Hepatocyte (in vitro differentiated cells): ENCODE results near the gene COL21A1. TPM values are rescaled to one million over a fixed set of nuclear protein-coding genes. Genes with fewer than 3 reads are reported as not detected.

Experiments
- DNase-seq: peaks from one replicate; pipeline ENCODE4 v3.0.0-alpha.2; 2016; ENCODE audit warnings: low spot score
- H2AFZ ChIP-seq: fragments of 200-600 bp; sonication (generic); 2 replicates; pipeline ENCODE4 v1.6.0; 2016; ENCODE audit warnings: antibody characterized with exemption, mild to moderate bottlenecking
- H3K27ac ChIP-seq: fragments of 200-600 bp; sonication (generic); 2 replicates; pipeline ENCODE4 v1.5.1; 2016; ENCODE audit warnings: mild to moderate bottlenecking
- H3K27me3 ChIP-seq: fragments of 200-600 bp; sonication (generic); 2 replicates; pipeline ENCODE4 v1.6.1; 2016
- H3K36me3 ChIP-seq: fragments of 200-600 bp; sonication (generic); replicated peaks from 2 replicates; pipeline ENCODE4 v1.5.1; 2016; ENCODE audit warnings: low read depth; ENCODE audit not compliant: insufficient read depth
- H3K4me1 ChIP-seq: fragments of 200-600 bp; sonication (generic); 2 replicates; pipeline ENCODE4 v1.5.1; 2016; ENCODE audit warnings: mild to moderate bottlenecking, moderate library complexity; ENCODE audit not compliant: insufficient read depth
- H3K4me2 ChIP-seq: fragments of 200-600 bp; sonication (generic); 2 replicates; pipeline ENCODE4 v1.6.0; 2016
- H3K4me3 ChIP-seq: fragments of 200-600 bp; sonication (generic); 2 replicates; pipeline ENCODE4 v1.5.1; 2016; ENCODE audit warnings: mild to moderate bottlenecking
- H3K79me2 ChIP-seq: fragments of 200-600 bp; sonication (generic); 2 replicates; pipeline ENCODE4 v1.6.0; 2017; ENCODE audit warnings: mild to moderate bottlenecking
- H3K9me2 ChIP-seq: fragments of 200-600 bp; sonication (generic); replicated peaks from 2 replicates; pipeline ENCODE4 v1.6.0; 2017; ENCODE audit warnings: mild to moderate bottlenecking; ENCODE audit not compliant: insufficient read depth
- H3K9me3 ChIP-seq: fragments of 200-600 bp; sonication (generic); 2 replicates; pipeline ENCODE4 v1.5.1; 2016; ENCODE audit warnings: low read depth, mild to moderate bottlenecking
- H4K20me1 ChIP-seq: fragments of 200-600 bp; sonication (generic); 2 replicates; pipeline ENCODE4 v1.6.0; 2016; ENCODE audit warnings: mild to moderate bottlenecking; ENCODE audit not compliant: insufficient read depth, poor library complexity, severe bottlenecking
- EZH2 ChIP-seq: fragments of 200-600 bp; sonication (generic); IDR thresholded peaks from 2 replicates; pipeline ENCODE4 v1.6.1; 2016; ENCODE audit warnings: antibody characterized with exemption, mild to moderate bottlenecking, borderline replicate concordance
- EZH2phosphoT487 ChIP-seq: fragments of 200-600 bp; sonication (generic); IDR thresholded peaks from one replicate; pipeline ENCODE4 v1.6.1; 2018; ENCODE audit warnings: antibody characterized with exemption, mild to moderate bottlenecking, low read depth, moderate library complexity; ENCODE audit not compliant: unreplicated experiment, severe bottlenecking
- WGBS: methylation state at CpG from one replicate; pipeline ENCODE4 v1.1.6; 2016; ENCODE audit warnings: low lambda C conversion rate; ENCODE audit errors: missing lambda C conversion rate; 5-methylcytosine and 5-hydroxymethylcytosine counted together
- polyA plus RNA-seq: library from polyadenylated mRNA; unstranded; fragments of >200 nt; fragmentation: Nextera tagmentation; extraction: Ambion mirVana; gene quantifications from 2 replicates; pipeline ENCODE4 v1.2.1, GENCODE V29; 2016
- total RNA-seq: library from RNA; depleted of rRNA; stranded (reverse); fragments of >200 nt; gene quantifications from 2 replicates; pipeline ENCODE4 v1.2.3, GENCODE V29; 2014
- TF ChIP-seq, protein P1 (sequence below): fragments of 200-600 bp; sonication (generic); IDR thresholded peaks from 2 replicates; pipeline ENCODE4 v1.5.1; 2016; ENCODE audit warnings: antibody characterized with exemption, mild to moderate bottlenecking; ENCODE audit not compliant: poor library complexity

COL21A1 gene
- total and polyA plus RNA-seq, 2 experiments from 2014 or later, result 36.2 to 44.7 TPM

GRCh38 chr6:56168596-56168995 lies 78.8 kb downstream of the COL21A1 start:
- H3K4me2 ChIP-seq, result no peak overlapping the region
- H3K27me3 ChIP-seq, result no peaks in the 10 kb centered on the region
- no peak overlapping the region for H3K27ac ChIP-seq
- no peak for DNase-seq
- no peaks in the 10 kb centered on the region for H3K9me2 ChIP-seq
- H3K4me3 ChIP-seq, result no peak overlapping the region
- no peaks in the 10 kb centered on the region for H3K79me2 ChIP-seq
- TF ChIP-seq EZH2, result no peak
- no peak for TF ChIP-seq EZH2phosphoT487
- H4K20me1 ChIP-seq, result no peaks in the 10 kb centered on the region
- 35% methylated on average over 1 of the region's 1 CpG for WGBS
- no peaks in the 10 kb centered on the region for H3K4me1 ChIP-seq
- H3K9me3 ChIP-seq, result peaks cover 3% of the 10 kb centered on the region
- H2AFZ ChIP-seq, result no peak overlapping the region
- H3K36me3 ChIP-seq, result no peaks in the 10 kb centered on the region

DNA sequence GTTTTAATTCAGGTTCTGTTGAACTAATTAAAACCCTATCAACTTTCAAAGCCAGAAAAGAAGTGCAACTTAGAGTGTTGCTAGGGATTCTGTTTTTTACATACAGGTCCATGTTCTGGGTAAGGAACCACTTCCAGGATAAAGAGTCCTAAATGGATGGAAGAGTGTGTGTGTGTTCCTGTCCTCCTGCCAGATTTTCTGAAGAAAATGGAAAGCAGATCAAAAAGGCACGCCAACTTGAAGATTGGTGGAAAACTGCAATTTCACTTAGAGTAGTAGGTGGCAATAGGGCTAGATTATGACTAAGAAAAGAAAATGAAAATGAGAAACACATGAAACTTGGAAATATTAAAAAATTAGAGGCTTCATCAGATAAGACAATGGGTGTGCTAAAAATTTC lies 85.3 kb downstream of the COL21A1 start:
- Histone ChIP-seq H3K79me2 (no peaks in the 10 kb centered on the region), H2AFZ (no peak overlapping the region), H3K4me1 (no peaks in the 10 kb centered on the region), H3K27me3 (no peaks in the 10 kb centered on the region), H3K27ac (no peak overlapping the region), H3K4me3 (no peak overlapping the region), H3K9me2 (no peaks in the 10 kb centered on the region), H4K20me1 (no peaks in the 10 kb centered on the region), H3K4me2 (no peak overlapping the region), H3K9me3 (no peaks in the 10 kb centered on the region), H3K36me3 (no peaks in the 10 kb centered on the region)
- WGBS, result 32% methylated on average over 1 of the region's 1 CpG
- no peak for DNase-seq
- TF ChIP-seq EZH2phosphoT487 (no peak), EZH2 (no peak)
- TF ChIP-seq, protein P1, sequence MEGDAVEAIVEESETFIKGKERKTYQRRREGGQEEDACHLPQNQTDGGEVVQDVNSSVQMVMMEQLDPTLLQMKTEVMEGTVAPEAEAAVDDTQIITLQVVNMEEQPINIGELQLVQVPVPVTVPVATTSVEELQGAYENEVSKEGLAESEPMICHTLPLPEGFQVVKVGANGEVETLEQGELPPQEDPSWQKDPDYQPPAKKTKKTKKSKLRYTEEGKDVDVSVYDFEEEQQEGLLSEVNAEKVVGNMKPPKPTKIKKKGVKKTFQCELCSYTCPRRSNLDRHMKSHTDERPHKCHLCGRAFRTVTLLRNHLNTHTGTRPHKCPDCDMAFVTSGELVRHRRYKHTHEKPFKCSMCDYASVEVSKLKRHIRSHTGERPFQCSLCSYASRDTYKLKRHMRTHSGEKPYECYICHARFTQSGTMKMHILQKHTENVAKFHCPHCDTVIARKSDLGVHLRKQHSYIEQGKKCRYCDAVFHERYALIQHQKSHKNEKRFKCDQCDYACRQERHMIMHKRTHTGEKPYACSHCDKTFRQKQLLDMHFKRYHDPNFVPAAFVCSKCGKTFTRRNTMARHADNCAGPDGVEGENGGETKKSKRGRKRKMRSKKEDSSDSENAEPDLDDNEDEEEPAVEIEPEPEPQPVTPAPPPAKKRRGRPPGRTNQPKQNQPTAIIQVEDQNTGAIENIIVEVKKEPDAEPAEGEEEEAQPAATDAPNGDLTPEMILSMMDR, result no peak

DNA sequence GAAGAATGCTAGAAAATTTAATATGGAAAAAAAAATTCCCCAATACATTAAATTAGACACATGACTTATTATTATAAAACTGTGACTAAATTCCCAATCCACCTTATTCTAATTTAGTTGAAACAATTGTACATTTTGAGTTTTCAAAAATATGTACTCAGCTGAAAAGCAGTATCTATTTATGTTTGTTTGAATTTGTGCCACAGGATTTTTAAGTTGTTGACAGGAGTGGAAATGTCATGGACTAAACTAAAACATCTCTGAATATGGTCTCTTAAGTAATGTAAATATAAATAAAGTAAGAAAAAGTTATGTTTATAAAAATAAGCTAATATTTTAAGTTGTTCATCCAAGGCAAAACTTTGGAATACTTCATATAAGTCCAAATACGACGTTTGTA lies 86.9 kb downstream of the COL21A1 start:
- Histone ChIP-seq H3K27me3 (no peaks in the 10 kb centered on the region), H3K4me2 (no peak overlapping the region), H3K9me3 (no peaks in the 10 kb centered on the region), H2AFZ (no peak overlapping the region), H3K4me1 (peaks cover 5% of the 10 kb centered on the region), H3K27ac (no peak overlapping the region), H3K36me3 (no peaks in the 10 kb centered on the region), H3K79me2 (no peaks in the 10 kb centered on the region), H3K4me3 (no peak overlapping the region), H4K20me1 (no peaks in the 10 kb centered on the region), H3K9me2 (no peaks in the 10 kb centered on the region)
- WGBS, result 91% methylated on average over 2 of the region's 2 CpGs
- TF ChIP-seq EZH2phosphoT487, result no peak
- TF ChIP-seq EZH2, result no peak
- TF ChIP-seq, protein P1, result no peak
- no peak for DNase-seq

- no peaks in the 10 kb centered on the region for H3K36me3 ChIP-seq
- no peaks in the 10 kb centered on the region for H3K9me2 ChIP-seq
- 97% methylated on average over 2 of the region's 2 CpGs for WGBS
- H3K9me3 ChIP-seq, result no peaks in the 10 kb centered on the region
- no peak for DNase-seq
- peaks cover 5% of the 10 kb centered on the region for H3K4me1 ChIP-seq
- H3K79me2 ChIP-seq, result no peaks in the 10 kb centered on the region
- H3K4me3 ChIP-seq, result no peak overlapping the region
- H3K27me3 ChIP-seq, result no peaks in the 10 kb centered on the region
- H2AFZ ChIP-seq, result no peak overlapping the region
- H3K27ac ChIP-seq, result no peak overlapping the region
- H4K20me1 ChIP-seq, result no peaks in the 10 kb centered on the region
- TF ChIP-seq EZH2 (no peak), EZH2phosphoT487 (no peak)
- TF ChIP-seq, protein P1, result no peak
- H3K4me2 ChIP-seq, result no peak overlapping the region
These were observed 88.8 kb downstream of the COL21A1 start for GRCh38 chr6:56158571-56158970.
